Heart right ventricle (tissue), 16 donors: ENCODE data around the gene GAD2. TPM values are rescaled to one million over a fixed set of nuclear protein-coding genes. Genes with fewer than 3 reads are reported as not detected.
A peak's percentile ranks its signal among the peaks of the same experiment; 100 is the strongest.

Experiments
- ATAC-seq, 8 donors: fragments of 200-7000 bp; cut with Tn5 transposase; one replicate each; pipeline ENCODE4 v1.9.1; 2020; ENCODE audit warnings: mild to moderate bottlenecking in 8 of 8, moderate library complexity in 8 of 8, moderate number of reproducible peaks in 1 of 8
- DNase-seq, 2 donors: peaks; one replicate each; pipeline ENCODE4 v3.0.0-alpha.2; 2020
- H3K27ac ChIP-seq, 10 donors: fragments of 200-600 bp; sonication (generic) in 2 of 10; one replicate each; pipeline versions ENCODE4 v1.5.0 to v1.8.0; 2020 to 2022; ENCODE audit warnings: mild to moderate bottlenecking in 3 of 10
- H3K27me3 ChIP-seq, 7 donors: fragments of 200-600 bp; one replicate each; pipeline ENCODE4 v1.8.0; 2021 to 2022; ENCODE audit warnings: mild to moderate bottlenecking in 2 of 7
- H3K36me3 ChIP-seq, 9 donors: fragments of 200-600 bp; sonication (generic) in 1 of 9; one replicate each; pipeline versions ENCODE4 v1.5.0 to v1.8.0; 2020 to 2022; ENCODE audit warnings: mild to moderate bottlenecking in 2 of 9
- H3K4me1 ChIP-seq, 9 donors: fragments of 200-600 bp; sonication (generic) in 1 of 9; one replicate each; pipeline versions ENCODE4 v1.5.0 to v1.8.0; 2020 to 2022; ENCODE audit warnings: mild to moderate bottlenecking in 4 of 9
- H3K4me3 ChIP-seq, 10 donors: fragments of 200-600 bp; sonication (generic) in 2 of 10; one replicate each; pipeline versions ENCODE4 v1.5.0 to v1.8.0; 2020 to 2022; ENCODE audit warnings: mild to moderate bottlenecking in 7 of 10, moderate library complexity in 2 of 10
- H3K9me3 ChIP-seq, 11 donors: fragments of 200-600 bp in 10 of 11; sonication (generic) in 2 of 11; one replicate each; pipeline versions ENCODE4 v1.5.0 to v1.8.0; 2013 to 2022; ENCODE audit warnings: mild to moderate bottlenecking in 2 of 11, control low read depth in 1 of 11, moderate library complexity in 1 of 11
- CTCF ChIP-seq, 9 donors: fragments of 200-600 bp; sonication (generic) in 2 of 9; IDR thresholded peaks; one replicate each; pipeline versions ENCODE4 v1.5.0 to v1.8.0; 2021 to 2022; ENCODE audit warnings: antibody characterized with exemption in 9 of 9, mild to moderate bottlenecking in 5 of 9, moderate library complexity in 1 of 9
- WGBS, 2 donors: extraction: QIAGEN DNeasy Blood & Tissue Kit; methylation state at CpG; one replicate each; pipeline ENCODE4 v1.1.7; 2013; ENCODE audit warnings: inconsistent platforms in 1 of 2; 5-methylcytosine and 5-hydroxymethylcytosine counted together
- intact Hi-C, 10 donors: fragments of 100-400 bp; cut with DNase I; formaldehyde crosslinking; loops; one replicate each; pipeline versions ENCODE4 v1.11.1 to v1.14.2; 2022
- polyA plus RNA-seq, 2 donors: library from polyadenylated mRNA; stranded (reverse); fragments of 200-250 nt; gene quantifications; one replicate each; pipeline ENCODE4 v1.2.3, GENCODE V29; 2013
- total RNA-seq, 10 donors: library from RNA; stranded (reverse); fragmentation: NEBNext Ultra II Directional in 3 of 10; extraction: Animal tissue kit (Norgen Biotek cat#: 25700) in 3 of 10; gene quantifications; one replicate each; pipeline versions ENCODE4 v1.2.1 to v1.2.4, GENCODE V29; 2021 to 2023
- donor health status: Arrhythmogenic right ventricular cardiomyopathy.
- donor health status: ischemic (EF 13 %, LVEDD 7.1; RV severe dilation, severe dysfunction).
- donor health status: healthy with polysubstance abuse.
- donor health status: DM: no; HTN: yes; CAD: no.
- donor health status: DM: no; HTN: no; CAD: no.
- donor health status: ischemic (EF 25% LVEDD 6.9; RV normal size, moderate dysfunction).
- donor health status: ischemic (EF 25% LVEDD 5.7; RV mildly dilated, moderate dysfunction).
- donor health status: healthy.
- donor health status: DM: yes; HTN: yes; CAD: no.
- donor health status: Ischemic cardiomyopathy.
- donor health status: ischemic (EF 35%, LVEDD 5.7; RV mildly dilated, moderate dysfunction).
- donor health status: nonischemic (EF 11% LVEDD 7.7; RV severe dilation, severe dysfunction).
- donor health status: DM: yes; HTN: yes; CAD: no.
- donor health status: PGD.
- donor health status: ischemic (EF 29% LVEDD 5.4; RV normal size, mild dysfunction).
- donor health status: nonischemic (EF 23%, LVEDD 6.1; RV moderate dilation, normal function).

The GAD2 gene
- total and polyA plus RNA-seq, 12 donors: not detected

GRCh38 chr10:26331371-26331770 lies 114.8 kb downstream of the GAD2 start:
- no peaks in the 10 kb centered on the region for H3K4me1 ChIP-seq
- H3K9me3 ChIP-seq: peaks cover 0 to 28% (median 8%) of the 10 kb centered on the region in 11 donors
- WGBS, 2 donors: 73 to 79% methylated on average over 3 of the region's 3 CpGs
- H3K27me3 ChIP-seq: no peaks in the 10 kb centered on the region
- DNase-seq: no peak
- no peak for TF ChIP-seq CTCF (IDR thresholded peaks at IDR 0.05)
- no peak overlapping the region for H3K27ac ChIP-seq
- H3K36me3 ChIP-seq: no peaks in the 10 kb centered on the region
- H3K4me3 ChIP-seq: no peak overlapping the region
- intact Hi-C loops: loop anchor here in 2 of 10 donors (5.0 to 10.0 kb wide), 2 partner anchors 226 to 553 kb away; no protein-coding TSS in a partner anchor
- ATAC-seq: no peak

- Histone ChIP-seq H3K36me3 (no peaks in the 10 kb centered on the region), H3K4me1 (peaks cover 0 to 4% (median 0%) of the 10 kb centered on the region in 9 donors), H3K27me3 (no peaks in the 10 kb centered on the region), H3K9me3 (peaks cover 0 to 28% (median 8%) of the 10 kb centered on the region in 11 donors), H3K27ac (no peak overlapping the region), H3K4me3 (no peak overlapping the region)
- ATAC-seq (no peak), DNase-seq (no peak)
- intact Hi-C loops: loop anchor here in 5 of 10 donors (2.0 to 10.0 kb wide), 3 partner anchors 222 to 550 kb away; no protein-coding TSS in a partner anchor
- no peak for TF ChIP-seq CTCF (IDR thresholded peaks at IDR 0.05)
- 69 to 75% methylated on average over 4 of the region's 4 CpGs for WGBS, 2 donors
Measured at GRCh38 chr10:26334232-26334931, 117.8 kb downstream of the GAD2 start.

GRCh38 chr10:26334932-26335573 lies 118.5 kb downstream of the GAD2 start:
- peak overlapping the region in 1 of 10 donors; percentile 52 for H3K27ac ChIP-seq
- no peaks in the 10 kb centered on the region for H3K27me3 ChIP-seq
- H3K4me3 ChIP-seq: peak overlapping the region in 2 of 10 donors; percentile 13 to 45
- H3K36me3 ChIP-seq: no peaks in the 10 kb centered on the region
- peaks cover 0 to 4% (median 0%) of the 10 kb centered on the region in 9 donors for H3K4me1 ChIP-seq
- WGBS, 2 donors: 9 to 12% methylated on average over 7 of the region's 7 CpGs
- intact Hi-C loops: loop anchor here (1.0 to 10.0 kb wide), 5 partner anchors 217 to 550 kb away; no protein-coding TSS in a partner anchor
- peak in 6 of 8 donors; percentile 51 to 80 (median 63) for ATAC-seq
- DNase-seq: peak in 1 of 2 donors; percentile 30
- H3K9me3 ChIP-seq: peaks cover 0 to 28% (median 8%) of the 10 kb centered on the region in 11 donors
- peak; percentile 31 to 75 (median 63) for TF ChIP-seq CTCF (IDR thresholded peaks at IDR 0.05)

GRCh38 chr10:26335574-26336093 lies 119.1 kb downstream of the GAD2 start:
- Histone ChIP-seq H3K27me3 (no peaks in the 10 kb centered on the region), H3K4me1 (peaks cover 0 to 4% (median 0%) of the 10 kb centered on the region in 9 donors), H3K4me3 (peak overlapping the region in 2 of 10 donors; percentile 13 to 45), H3K9me3 (peaks cover 0 to 28% (median 8%) of the 10 kb centered on the region in 11 donors), H3K27ac (peak overlapping the region in 1 of 10 donors; percentile 52), H3K36me3 (no peaks in the 10 kb centered on the region)
- WGBS, 2 donors: 55 to 61% methylated on average over 6 of the region's 6 CpGs
- intact Hi-C loops: loop anchor here in 9 of 10 donors (1.0 to 10.0 kb wide), 5 partner anchors 217 to 549 kb away; no protein-coding TSS in a partner anchor
- DNase-seq (no peak), ATAC-seq (no peak)
- TF ChIP-seq CTCF (IDR thresholded peaks at IDR 0.05): no peak
